ENCODE results near the gene ITPR1.

DNA sequence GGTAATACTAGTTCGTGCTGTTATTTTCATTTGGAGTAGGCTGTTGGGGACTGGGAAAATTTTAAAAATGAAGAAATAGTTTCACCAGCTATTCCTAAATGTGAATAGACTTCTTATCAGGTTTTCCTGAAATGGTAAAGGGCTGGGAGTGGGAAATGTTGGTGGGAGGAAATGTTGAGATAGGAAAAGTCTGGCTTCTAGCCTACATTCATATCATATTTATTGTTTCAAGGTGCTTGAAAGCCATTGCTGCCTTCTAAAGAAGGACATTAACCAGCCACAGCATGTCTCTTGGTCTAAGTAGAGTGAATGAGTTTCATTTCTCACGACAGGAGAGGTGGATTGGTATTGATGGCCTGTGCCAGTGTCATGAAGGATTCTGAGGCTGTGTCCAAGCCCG lies 288.9 kb downstream of the ITPR1 start:
- TF ChIP-seq, protein P1, sequence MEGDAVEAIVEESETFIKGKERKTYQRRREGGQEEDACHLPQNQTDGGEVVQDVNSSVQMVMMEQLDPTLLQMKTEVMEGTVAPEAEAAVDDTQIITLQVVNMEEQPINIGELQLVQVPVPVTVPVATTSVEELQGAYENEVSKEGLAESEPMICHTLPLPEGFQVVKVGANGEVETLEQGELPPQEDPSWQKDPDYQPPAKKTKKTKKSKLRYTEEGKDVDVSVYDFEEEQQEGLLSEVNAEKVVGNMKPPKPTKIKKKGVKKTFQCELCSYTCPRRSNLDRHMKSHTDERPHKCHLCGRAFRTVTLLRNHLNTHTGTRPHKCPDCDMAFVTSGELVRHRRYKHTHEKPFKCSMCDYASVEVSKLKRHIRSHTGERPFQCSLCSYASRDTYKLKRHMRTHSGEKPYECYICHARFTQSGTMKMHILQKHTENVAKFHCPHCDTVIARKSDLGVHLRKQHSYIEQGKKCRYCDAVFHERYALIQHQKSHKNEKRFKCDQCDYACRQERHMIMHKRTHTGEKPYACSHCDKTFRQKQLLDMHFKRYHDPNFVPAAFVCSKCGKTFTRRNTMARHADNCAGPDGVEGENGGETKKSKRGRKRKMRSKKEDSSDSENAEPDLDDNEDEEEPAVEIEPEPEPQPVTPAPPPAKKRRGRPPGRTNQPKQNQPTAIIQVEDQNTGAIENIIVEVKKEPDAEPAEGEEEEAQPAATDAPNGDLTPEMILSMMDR (IDR thresholded peaks at IDR 0.05), result no peak
- no peak for TF ChIP-seq POLR2A (IDR thresholded peaks at IDR 0.05)
